ENCODE data around the gene MFSD6.

The MFSD6 gene

GRCh38 chr2:190440113-190440512 is 32.0 kb downstream of the MFSD6 start:
- TF ChIP-seq, protein P1, sequence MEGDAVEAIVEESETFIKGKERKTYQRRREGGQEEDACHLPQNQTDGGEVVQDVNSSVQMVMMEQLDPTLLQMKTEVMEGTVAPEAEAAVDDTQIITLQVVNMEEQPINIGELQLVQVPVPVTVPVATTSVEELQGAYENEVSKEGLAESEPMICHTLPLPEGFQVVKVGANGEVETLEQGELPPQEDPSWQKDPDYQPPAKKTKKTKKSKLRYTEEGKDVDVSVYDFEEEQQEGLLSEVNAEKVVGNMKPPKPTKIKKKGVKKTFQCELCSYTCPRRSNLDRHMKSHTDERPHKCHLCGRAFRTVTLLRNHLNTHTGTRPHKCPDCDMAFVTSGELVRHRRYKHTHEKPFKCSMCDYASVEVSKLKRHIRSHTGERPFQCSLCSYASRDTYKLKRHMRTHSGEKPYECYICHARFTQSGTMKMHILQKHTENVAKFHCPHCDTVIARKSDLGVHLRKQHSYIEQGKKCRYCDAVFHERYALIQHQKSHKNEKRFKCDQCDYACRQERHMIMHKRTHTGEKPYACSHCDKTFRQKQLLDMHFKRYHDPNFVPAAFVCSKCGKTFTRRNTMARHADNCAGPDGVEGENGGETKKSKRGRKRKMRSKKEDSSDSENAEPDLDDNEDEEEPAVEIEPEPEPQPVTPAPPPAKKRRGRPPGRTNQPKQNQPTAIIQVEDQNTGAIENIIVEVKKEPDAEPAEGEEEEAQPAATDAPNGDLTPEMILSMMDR (IDR thresholded peaks at IDR 0.05; ENCODE audit: low read depth, low read length, poor library complexity, severe bottlenecking): no peak
- no peak for TF ChIP-seq EZH2phosphoT487 (IDR thresholded peaks at IDR 0.05; ENCODE audit: borderline replicate concordance, low read length)
- no peaks in the 10 kb centered on the region for H3K9me2 ChIP-seq (replicated peaks; ENCODE audit: control insufficient read depth, low read length)
- peaks cover 15% of the 10 kb centered on the region for H3K4me1 ChIP-seq (ENCODE audit: control insufficient read depth, low read length)
- no peaks in the 10 kb centered on the region for H3K27me3 ChIP-seq (ENCODE audit: control insufficient read depth, low read length)
- no peak overlapping the region for H3K4me2 ChIP-seq (ENCODE audit: low read length)
- H3F3A ChIP-seq (ENCODE audit: control insufficient read depth, insufficient read depth): no peaks in the 10 kb centered on the region
- peaks cover 54% of the 10 kb centered on the region for H3K79me2 ChIP-seq (ENCODE audit: control insufficient read depth, low read length)
- no peaks in the 10 kb centered on the region for H3K9me3 ChIP-seq (ENCODE audit: control insufficient read depth, insufficient read depth, low read length)
- H3K4me3 ChIP-seq (ENCODE audit: low read length): no peak overlapping the region
- H3K27ac ChIP-seq (ENCODE audit: low read depth, low read length): no peak overlapping the region
- H3K36me3 ChIP-seq (ENCODE audit: control insufficient read depth, low read length): peaks cover 17% of the 10 kb centered on the region
- H4K20me1 ChIP-seq (ENCODE audit: control insufficient read depth, insufficient read depth, low read depth, low read length): no peaks in the 10 kb centered on the region

GRCh38 chr2:190441564-190441963 is 33.4 kb downstream of the MFSD6 start:
- no peaks in the 10 kb centered on the region for H3K9me3 ChIP-seq (ENCODE audit: control insufficient read depth, insufficient read depth, low read length)
- peaks cover 56% of the 10 kb centered on the region for H3K79me2 ChIP-seq (ENCODE audit: control insufficient read depth, low read length)
- H4K20me1 ChIP-seq (ENCODE audit: control insufficient read depth, insufficient read depth, low read depth, low read length): no peaks in the 10 kb centered on the region
- no peaks in the 10 kb centered on the region for H3K27me3 ChIP-seq (ENCODE audit: control insufficient read depth, low read length)
- no peak overlapping the region for H3K4me3 ChIP-seq (ENCODE audit: low read length)
- no peak overlapping the region for H3K4me2 ChIP-seq (ENCODE audit: low read length)
- no peak overlapping the region for H3K27ac ChIP-seq (ENCODE audit: low read depth, low read length)
- H3K4me1 ChIP-seq (ENCODE audit: control insufficient read depth, low read length): peaks cover 15% of the 10 kb centered on the region
- no peaks in the 10 kb centered on the region for H3F3A ChIP-seq (ENCODE audit: control insufficient read depth, insufficient read depth)
- no peaks in the 10 kb centered on the region for H3K9me2 ChIP-seq (replicated peaks; ENCODE audit: control insufficient read depth, low read length)
- no peak for TF ChIP-seq EZH2phosphoT487 (IDR thresholded peaks at IDR 0.05; ENCODE audit: borderline replicate concordance, low read length)
- TF ChIP-seq, protein P1 (IDR thresholded peaks at IDR 0.05; ENCODE audit: low read depth, low read length, poor library complexity, severe bottlenecking): no peak
- H3K36me3 ChIP-seq (ENCODE audit: control insufficient read depth, low read length): peaks cover 10% of the 10 kb centered on the region

- H3K79me2 ChIP-seq (ENCODE audit: control insufficient read depth, low read length): peaks cover 65% of the 10 kb centered on the region
- no peaks in the 10 kb centered on the region for H3K27me3 ChIP-seq (ENCODE audit: control insufficient read depth, low read length)
- H3K9me3 ChIP-seq (ENCODE audit: control insufficient read depth, insufficient read depth, low read length): no peaks in the 10 kb centered on the region
- H3K36me3 ChIP-seq (ENCODE audit: control insufficient read depth, low read length): no peaks in the 10 kb centered on the region
- no peak overlapping the region for H3K4me2 ChIP-seq (ENCODE audit: low read length)
- TF ChIP-seq EZH2phosphoT487 (IDR thresholded peaks at IDR 0.05; ENCODE audit: borderline replicate concordance, low read length): no peak
- TF ChIP-seq, protein P1 (IDR thresholded peaks at IDR 0.05; ENCODE audit: low read depth, low read length, poor library complexity, severe bottlenecking): no peak
- H3K9me2 ChIP-seq (replicated peaks; ENCODE audit: control insufficient read depth, low read length): no peaks in the 10 kb centered on the region
- H3F3A ChIP-seq (ENCODE audit: control insufficient read depth, insufficient read depth): no peaks in the 10 kb centered on the region
- H3K27ac ChIP-seq (ENCODE audit: low read depth, low read length): no peak overlapping the region
- peaks cover 15% of the 10 kb centered on the region for H3K4me1 ChIP-seq (ENCODE audit: control insufficient read depth, low read length)
- H3K4me3 ChIP-seq (ENCODE audit: low read length): no peak overlapping the region
- H4K20me1 ChIP-seq (ENCODE audit: control insufficient read depth, insufficient read depth, low read depth, low read length): no peaks in the 10 kb centered on the region
These were observed 34.9 kb downstream of the MFSD6 start for GRCh38 chr2:190443055-190443454.
